ENCODE measurements around the gene MXRA8.
A peak's percentile ranks its signal among the peaks of the same experiment; 100 is the strongest.

The MXRA8 gene

GRCh38 chr1:1349256-1350012, 8.9 kb downstream of the MXRA8 start, which contains the start of gene DVL1:
DVL1 (minus strand) TSS chr1:1349418; CDS start chr1:1349065, 353 bp downstream.
- DNase-seq (ENCODE audit: low read depth in 2 of 2), result peak; percentile 23 to 53

- no peak for DNase-seq (ENCODE audit: low read depth in 2 of 2)
Observed at GRCh38 chr1:1348420-1349255, 9.7 kb downstream of the MXRA8 start.

- DNase-seq (ENCODE audit: low read depth in 2 of 2), result no peak
Observed at GRCh38 chr1:1347663-1348419, 10.5 kb downstream of the MXRA8 start.

GRCh38 chr1:1347026-1347595, 11.2 kb downstream of the MXRA8 start:
- no peak for DNase-seq (ENCODE audit: low read depth in 2 of 2)

GRCh38 chr1:1346501-1346890, 11.9 kb downstream of the MXRA8 start:
- DNase-seq (ENCODE audit: low read depth in 2 of 2), result no peak

GRCh38 chr1:1345860-1346500, 12.4 kb downstream of the MXRA8 start:
- DNase-seq (ENCODE audit: low read depth in 2 of 2), result no peak

- no peak for DNase-seq (ENCODE audit: low read depth in 2 of 2)
Observed at GRCh38 chr1:1345384-1345783, 13.0 kb downstream of the MXRA8 start.

- DNase-seq (ENCODE audit: low read depth in 2 of 2), result no peak
Observed at GRCh38 chr1:1344655-1345361, 13.5 kb downstream of the MXRA8 start.

- DNase-seq (ENCODE audit: low read depth in 2 of 2), result no peak
Observed at GRCh38 chr1:1343811-1344421, 14.4 kb downstream of the MXRA8 start.

GRCh38 chr1:1342584-1343115, 15.7 kb downstream of the MXRA8 start:
- no peak for DNase-seq (ENCODE audit: low read depth in 2 of 2)

GRCh38 chr1:1342061-1342562, 16.2 kb downstream of the MXRA8 start:
- no peak for DNase-seq (ENCODE audit: low read depth in 2 of 2)

- DNase-seq (ENCODE audit: low read depth in 2 of 2), result no peak
Observed at GRCh38 chr1:1341549-1342021, 16.8 kb downstream of the MXRA8 start.

GRCh38 chr1:1340791-1341548, 17.4 kb downstream of the MXRA8 start:
- DNase-seq (ENCODE audit: low read depth in 2 of 2), result no peak

GRCh38 chr1:1340185-1340584, 18.2 kb downstream of the MXRA8 start:
- no peak for DNase-seq (ENCODE audit: low read depth in 2 of 2)

GRCh38 chr1:1338278-1338677, 20.1 kb downstream of the MXRA8 start:
- no peak for DNase-seq (ENCODE audit: low read depth in 2 of 2)

- DNase-seq (ENCODE audit: low read depth in 2 of 2), result no peak
Observed at GRCh38 chr1:1337793-1338147, 20.6 kb downstream of the MXRA8 start.

- no peak for DNase-seq (ENCODE audit: low read depth in 2 of 2)
Observed at GRCh38 chr1:1336931-1337792, 21.2 kb downstream of the MXRA8 start.

- no peak for DNase-seq (ENCODE audit: low read depth in 2 of 2)
Observed at GRCh38 chr1:1336446-1336845, 21.9 kb downstream of the MXRA8 start.

All from stimulated activated CD8-positive, alpha-beta memory T cell treated with anti-CD3 and anti-CD28 coated beads, Interleukin-2, amount 100 ng/mL, for 1 hour (primary cell).